Testis (tissue), 3 donors: Measurements from ENCODE around the gene ACER3. TPM values are rescaled to one million over a fixed set of nuclear protein-coding genes. Genes with fewer than 3 reads are reported as not detected.

ENCODE experiments used
- DNase-seq: peaks from one replicate; pipeline ENCODE4 v3.0.0-alpha.2; 2019
- H3K27ac ChIP-seq, 2 donors: fragments of 200-600 bp; sonication (generic); one replicate each; pipeline ENCODE4 v1.5.1; 2019
- H3K27me3 ChIP-seq: fragments of 200-600 bp; sonication (generic); one replicate; pipeline ENCODE4 v1.5.1; 2019
- H3K36me3 ChIP-seq: fragments of 200-600 bp; sonication (generic); one replicate; pipeline ENCODE4 v1.5.1; 2017; ENCODE audit warnings: low read depth; ENCODE audit errors: missing control alignments
- H3K4me1 ChIP-seq: fragments of 200-600 bp; sonication (generic); one replicate; pipeline ENCODE4 v1.5.1; 2019
- H3K4me3 ChIP-seq, 2 donors: fragments of 200-600 bp; sonication (generic); one replicate each; pipeline ENCODE4 v1.5.1; 2017 to 2019
- H3K9me3 ChIP-seq: fragments of 200-600 bp; sonication (generic); one replicate; pipeline ENCODE4 v1.5.1; 2017
- POLR2A ChIP-seq: fragments of 450-650 bp; IDR thresholded peaks from one replicate; pipeline ENCODE4 v1.6.1; 2017; ENCODE audit warnings: antibody characterized with exemption, mild to moderate bottlenecking, moderate library complexity
- WGBS, 2 donors: methylation state at CpG; one replicate each; pipeline ENCODE4 v1.1.5; 2018; 5-methylcytosine and 5-hydroxymethylcytosine counted together
- intact Hi-C: fragments of 100-400 bp; cut with DNase I; formaldehyde crosslinking; loops from one replicate; pipeline ENCODE4 v1.15.1; 2023; ENCODE audit warnings: low total_unique reads
- polyA plus RNA-seq: library from polyadenylated mRNA; stranded (reverse); fragments of 350-450 nt; fragmentation: Illumina TruSeq; extraction: RNeasy Lipid Tissue Mini Kit (QIAGEN cat#74804); gene quantifications from one replicate; pipeline ENCODE4 v1.2.3, GENCODE V29; 2014; ENCODE audit warnings: low read depth, low replicate concordance; ENCODE audit not compliant: insufficient read depth
- total RNA-seq, 2 donors: library from RNA; depleted of rRNA; stranded (reverse); fragments of >200 nt; gene quantifications; one replicate each; pipeline ENCODE4 v1.2.3, GENCODE V29; 2016
- TF ChIP-seq, protein P1 (sequence below), 3 experiments: fragments of 450-650 bp in 2 of 3; fragments of 200-600 bp in 1 of 3; sonication (generic) in 1 of 3; IDR thresholded peaks; one replicate each; pipeline ENCODE4 v1.5.1; 2016 to 2019; ENCODE audit warnings: antibody characterized with exemption in 3 of 3, mild to moderate bottlenecking in 2 of 3, moderate library complexity in 1 of 3

ACER3 gene
- total and polyA plus RNA-seq, 3 donors from 2014 or later, result 14.6 to 34.8 (median 23.7) TPM

DNA sequence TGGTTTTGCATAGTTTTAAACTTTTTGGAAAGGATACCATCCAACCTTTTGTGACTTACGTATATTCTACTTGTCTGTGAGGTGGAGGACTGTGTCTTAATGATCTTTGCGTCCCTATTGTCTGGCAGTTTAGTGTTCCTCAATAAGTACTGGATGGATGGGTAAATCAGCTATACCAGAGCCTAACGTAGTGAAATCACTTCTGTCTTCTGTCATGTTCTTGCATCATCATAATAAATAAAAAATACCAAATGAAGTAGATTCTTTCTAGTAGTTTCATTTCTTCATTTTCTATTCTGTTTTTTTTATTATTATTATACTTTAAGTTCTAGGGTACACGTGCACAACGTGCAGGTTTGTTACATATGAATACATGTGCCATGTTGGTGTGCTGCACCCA lies 66.4 kb downstream of the ACER3 start:
- no peak overlapping the region for H3K27ac ChIP-seq
- no peaks in the 10 kb centered on the region for H3K9me3 ChIP-seq
- no peaks in the 10 kb centered on the region for H3K36me3 ChIP-seq
- no peaks in the 10 kb centered on the region for H3K27me3 ChIP-seq
- no peaks in the 10 kb centered on the region for H3K4me1 ChIP-seq
- H3K4me3 ChIP-seq, result no peak overlapping the region
- intact Hi-C loops, result no loop called here
- TF ChIP-seq, protein P1, sequence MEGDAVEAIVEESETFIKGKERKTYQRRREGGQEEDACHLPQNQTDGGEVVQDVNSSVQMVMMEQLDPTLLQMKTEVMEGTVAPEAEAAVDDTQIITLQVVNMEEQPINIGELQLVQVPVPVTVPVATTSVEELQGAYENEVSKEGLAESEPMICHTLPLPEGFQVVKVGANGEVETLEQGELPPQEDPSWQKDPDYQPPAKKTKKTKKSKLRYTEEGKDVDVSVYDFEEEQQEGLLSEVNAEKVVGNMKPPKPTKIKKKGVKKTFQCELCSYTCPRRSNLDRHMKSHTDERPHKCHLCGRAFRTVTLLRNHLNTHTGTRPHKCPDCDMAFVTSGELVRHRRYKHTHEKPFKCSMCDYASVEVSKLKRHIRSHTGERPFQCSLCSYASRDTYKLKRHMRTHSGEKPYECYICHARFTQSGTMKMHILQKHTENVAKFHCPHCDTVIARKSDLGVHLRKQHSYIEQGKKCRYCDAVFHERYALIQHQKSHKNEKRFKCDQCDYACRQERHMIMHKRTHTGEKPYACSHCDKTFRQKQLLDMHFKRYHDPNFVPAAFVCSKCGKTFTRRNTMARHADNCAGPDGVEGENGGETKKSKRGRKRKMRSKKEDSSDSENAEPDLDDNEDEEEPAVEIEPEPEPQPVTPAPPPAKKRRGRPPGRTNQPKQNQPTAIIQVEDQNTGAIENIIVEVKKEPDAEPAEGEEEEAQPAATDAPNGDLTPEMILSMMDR (IDR thresholded peaks at IDR 0.05), result no peak
- TF ChIP-seq POLR2A, result no peak
- no peak for DNase-seq
- 88 to 94% methylated on average over 5 of the region's 5 CpGs for WGBS, 2 donors

DNA sequence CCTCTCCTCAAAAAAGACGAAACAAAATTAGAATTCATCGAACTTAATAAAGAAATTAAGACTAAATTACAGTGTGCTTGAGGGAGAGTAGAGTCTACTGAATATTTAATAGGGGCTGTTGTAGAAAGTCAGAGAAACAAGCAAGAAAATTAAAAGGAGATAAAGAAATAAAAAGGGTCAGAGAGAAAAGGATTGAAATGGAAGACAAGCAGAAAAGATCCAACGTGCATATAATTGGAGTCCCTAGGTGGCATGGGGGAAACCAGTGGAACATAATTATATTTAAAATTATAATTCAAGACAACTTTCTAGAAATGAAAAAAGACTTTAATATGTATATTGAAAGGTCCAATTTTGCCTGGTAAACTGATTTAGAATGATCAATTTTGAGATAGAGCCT lies 74.3 kb downstream of the ACER3 start:
- DNase-seq, result no peak
- Histone ChIP-seq H3K4me1 (no peaks in the 10 kb centered on the region), H3K27ac (no peak overlapping the region), H3K36me3 (no peaks in the 10 kb centered on the region), H3K27me3 (no peaks in the 10 kb centered on the region), H3K9me3 (no peaks in the 10 kb centered on the region), H3K4me3 (no peak overlapping the region)
- intact Hi-C loops, result no loop called here
- no peak for TF ChIP-seq POLR2A
- WGBS, 2 donors, result 78 to 79% methylated on average over 3 of the region's 3 CpGs

DNA sequence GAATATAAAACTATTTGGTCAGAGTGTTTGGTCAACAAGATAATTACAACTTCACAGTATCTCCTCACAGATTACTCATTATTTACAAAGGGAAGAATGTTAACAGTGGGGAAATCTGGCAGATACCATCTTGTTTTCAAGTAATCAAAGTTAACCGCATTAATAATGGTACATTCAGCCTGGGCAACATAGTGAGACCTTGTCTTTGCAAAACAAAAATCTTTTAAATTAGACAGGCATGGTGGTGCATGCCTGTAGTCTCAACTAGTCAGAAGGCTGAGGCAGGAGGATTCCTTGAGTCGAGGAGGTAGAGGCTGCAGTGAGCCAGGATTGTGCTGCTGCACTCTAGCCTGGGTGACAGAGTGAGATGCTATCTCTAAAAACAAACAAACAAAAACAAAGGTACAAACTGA lies 78.5 kb downstream of the ACER3 start:
- Histone ChIP-seq H3K36me3 (no peaks in the 10 kb centered on the region), H3K4me1 (no peaks in the 10 kb centered on the region), H3K27ac (no peak overlapping the region), H3K27me3 (no peaks in the 10 kb centered on the region), H3K9me3 (no peaks in the 10 kb centered on the region), H3K4me3 (no peak overlapping the region)
- TF ChIP-seq, protein P1 (IDR thresholded peaks at IDR 0.05), result no peak
- TF ChIP-seq POLR2A, result no peak
- no peak for DNase-seq
- intact Hi-C loops, result no loop called here
- 89 to 93% methylated on average over 2 of the region's 2 CpGs for WGBS, 2 donors

DNA sequence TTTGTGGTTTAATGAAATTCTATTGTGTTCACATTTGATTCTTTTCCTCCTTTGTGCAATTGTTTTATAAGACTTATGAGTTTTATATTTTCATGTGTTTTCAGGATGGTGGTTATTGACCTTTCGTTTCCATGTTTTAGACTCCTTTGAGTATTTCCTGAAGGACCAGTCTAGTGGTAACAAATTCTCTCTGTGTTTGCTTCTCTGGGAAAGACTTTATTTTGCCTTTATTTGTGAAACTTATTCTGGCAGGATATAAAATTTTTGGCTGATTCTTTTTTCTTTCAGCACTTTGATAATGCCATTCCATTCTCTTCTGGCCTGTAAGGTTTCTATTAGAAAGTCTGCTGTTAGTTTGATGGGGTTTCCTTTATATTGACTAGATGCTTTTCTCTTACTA lies 83.5 kb downstream of the ACER3 start:
- Histone ChIP-seq H3K36me3 (no peaks in the 10 kb centered on the region), H3K4me1 (no peaks in the 10 kb centered on the region), H3K27me3 (no peaks in the 10 kb centered on the region), H3K27ac (no peak overlapping the region), H3K9me3 (no peaks in the 10 kb centered on the region), H3K4me3 (no peak overlapping the region)
- DNase-seq, result no peak
- WGBS, 2 donors, result 96 to 97% methylated on average over 1 of the region's 1 CpG
- TF ChIP-seq, protein P1 (IDR thresholded peaks at IDR 0.05), result no peak
- no peak for TF ChIP-seq POLR2A
- intact Hi-C loops, result no loop called here

DNA sequence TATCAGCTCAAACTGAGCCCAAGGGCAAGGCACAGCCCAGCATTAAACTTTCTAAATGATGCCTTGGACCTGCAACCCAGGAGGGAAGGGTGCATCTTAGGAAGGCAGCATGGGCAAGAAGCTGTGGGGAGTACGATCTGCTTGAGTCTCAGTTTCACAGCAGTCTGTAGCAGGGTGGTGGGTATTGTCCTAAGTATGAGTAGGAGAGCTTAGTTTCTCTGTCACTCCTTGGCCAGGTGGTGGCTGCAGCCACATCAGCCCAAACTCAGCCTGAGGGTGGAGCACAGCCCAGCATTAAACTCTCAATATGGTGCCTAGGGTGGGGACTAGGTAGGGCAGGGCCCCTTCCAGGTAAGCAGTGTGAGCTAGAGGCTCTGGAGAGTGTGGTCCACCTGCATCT lies 85.5 kb downstream of the ACER3 start:
- 67 to 91% methylated on average over 1 of the region's 1 CpG for WGBS, 2 donors
- H3K4me1 ChIP-seq, result no peaks in the 10 kb centered on the region

More for the DNA sequence above, 85.5 kb downstream of the ACER3 start:
- Histone ChIP-seq H3K27ac (no peak overlapping the region), H3K9me3 (no peaks in the 10 kb centered on the region), H3K27me3 (no peaks in the 10 kb centered on the region), H3K36me3 (no peaks in the 10 kb centered on the region), H3K4me3 (no peak overlapping the region)
- no peak for TF ChIP-seq POLR2A
- TF ChIP-seq, protein P1 (IDR thresholded peaks at IDR 0.05), result no peak
- intact Hi-C loops, result no loop called here
- no peak for DNase-seq
